A673 (cell line): ENCODE data around the gene STXBP5. TPM values are rescaled to one million over a fixed set of nuclear protein-coding genes. Genes with fewer than 3 reads are reported as not detected.

Experiments
- BruUV-seq: library from RNA; stranded (reverse); fragments of 400-500 nt; replicated peaks from 2 replicates; lab custom pipeline; 2021; lab: Mats Ljungman, UMichigan
- CTCF ChIA-PET: fragments of 300-600 bp; sonication (Branson Sonifier 250); formaldehyde crosslinking; loops from one replicate; lab custom pipeline; 2022; ENCODE audit warnings: antibody characterized with exemption; lab: Charles Lee
- POLR2A ChIA-PET: fragments of 300-600 bp; sonication (Branson Sonifier 250); formaldehyde crosslinking; loops from one replicate; lab custom pipeline; 2022; ENCODE audit warnings: antibody characterized with exemption; ENCODE audit not compliant: low non-redundant PET; lab: Charles Lee
- DNase-seq: peaks from one replicate; pipeline ENCODE4 v3.0.0-alpha.2; 2015; ENCODE audit warnings: low spot score
- H3K27ac ChIP-seq: fragments of 200-600 bp; sonication (generic); 2 replicates; pipeline ENCODE4 v1.5.1; 2016; ENCODE audit warnings: mixed run types, low read depth, mild to moderate bottlenecking, mixed read lengths, antibody characterized with exemption, low read length; ENCODE audit not compliant: poor library complexity, severe bottlenecking
- H3K27me3 ChIP-seq: fragments of 200-600 bp; sonication (generic); replicated peaks from 2 replicates; pipeline ENCODE4 v1.6.1; 2017; ENCODE audit warnings: mixed run types, low read depth, mild to moderate bottlenecking, mixed read lengths, antibody characterized with exemption, low read length; ENCODE audit not compliant: insufficient read depth, poor library complexity
- H3K36me3 ChIP-seq: fragments of 200-600 bp; sonication (generic); 2 replicates; pipeline ENCODE4 v1.6.1; 2016; ENCODE audit warnings: mixed run types, mild to moderate bottlenecking, mixed read lengths, antibody characterized with exemption, low read length; ENCODE audit not compliant: insufficient read depth, poor library complexity, severe bottlenecking
- H3K4me1 ChIP-seq: fragments of 200-600 bp; sonication (generic); 2 replicates; pipeline ENCODE4 v1.6.1; 2017; ENCODE audit warnings: mixed run types, mild to moderate bottlenecking, mixed read lengths, antibody characterized with exemption, low read length; ENCODE audit not compliant: insufficient read depth, poor library complexity, severe bottlenecking
- H3K4me3 ChIP-seq: fragments of 200-600 bp; sonication (generic); 2 replicates; pipeline ENCODE4 v1.5.1; 2016; ENCODE audit warnings: low read depth, mixed run types, mild to moderate bottlenecking, mixed read lengths, low read length; ENCODE audit not compliant: poor library complexity, severe bottlenecking
- H3K9me3 ChIP-seq: fragments of 200-600 bp; sonication (generic); 2 replicates; pipeline ENCODE4 v1.6.1; 2016; ENCODE audit warnings: mixed run types, low read depth, mild to moderate bottlenecking, mixed read lengths, antibody characterized with exemption, low read length; ENCODE audit not compliant: poor library complexity, severe bottlenecking
- CTCF ChIP-seq: fragments of 300-800, 200-600 bp; sonication (generic); conservative IDR thresholded peaks from 2 replicates; pipeline ENCODE4 v1.5.1; 2017; ENCODE audit warnings: low read depth, mild to moderate bottlenecking, antibody characterized with exemption, low read length, moderate library complexity, mixed read lengths
- EZH2 ChIP-seq: fragments of 200-600 bp; sonication (generic); IDR thresholded peaks from 2 replicates; pipeline ENCODE4 v1.6.1; 2017; ENCODE audit warnings: borderline replicate concordance, low read depth, mild to moderate bottlenecking, mixed read lengths, antibody characterized with exemption, low read length; ENCODE audit not compliant: poor library complexity, severe bottlenecking
- intact Hi-C: fragments of 100-400 bp; cut with micrococcal nuclease; formaldehyde crosslinking; loops from one replicate; pipeline ENCODE4 v1.10.0; 2022; ENCODE audit not compliant: unreplicated experiment
- total RNA-seq: library from RNA; stranded (reverse); gene quantifications from 2 replicates; pipeline ENCODE4 v1.2.3, GENCODE V29; 2021

STXBP5 gene
- total RNA-seq, 1 experiment from 2014 or later = 14.5 TPM

DNA sequence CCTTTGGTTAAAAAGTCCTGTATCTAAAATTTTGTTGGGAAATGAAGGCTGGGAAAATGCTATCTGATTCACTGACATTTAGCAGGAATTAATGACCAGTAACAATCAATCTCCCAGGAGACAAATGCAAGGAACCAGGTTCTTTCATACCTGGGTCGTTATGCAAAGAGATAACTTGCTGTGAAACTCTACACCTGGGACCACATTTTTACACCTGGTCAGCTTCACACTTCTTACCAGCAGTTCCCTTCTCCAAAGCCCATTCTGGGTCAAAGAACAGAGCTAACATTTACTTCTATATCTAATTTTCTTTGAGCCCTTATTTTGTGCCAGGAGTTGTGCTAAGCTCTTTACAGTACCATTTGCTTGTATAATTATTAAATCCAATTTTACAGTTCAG lies 27.4 kb upstream of the STXBP5 start:
- DNase-seq = no peak
- POLR2A ChIA-PET = no interaction called here
- Histone ChIP-seq H3K27ac (no peak overlapping the region), H3K9me3 (no peaks in the 10 kb centered on the region), H3K4me1 (no peaks in the 10 kb centered on the region), H3K4me3 (no peak overlapping the region), H3K36me3 (no peaks in the 10 kb centered on the region), H3K27me3 (no peaks in the 10 kb centered on the region)
- BruUV-seq = no TSS peak
- intact Hi-C loops = no loop called here
- TF ChIP-seq CTCF (no peak), EZH2 (no peak)
- CTCF ChIA-PET = no interaction called here

GRCh38 chr6:147177286-147177685 lies 26.9 kb upstream of the STXBP5 start:
- Histone ChIP-seq H3K27ac (no peak overlapping the region), H3K36me3 (no peaks in the 10 kb centered on the region), H3K9me3 (no peaks in the 10 kb centered on the region), H3K27me3 (no peaks in the 10 kb centered on the region), H3K4me1 (no peaks in the 10 kb centered on the region), H3K4me3 (no peak overlapping the region)
- BruUV-seq = no TSS peak
- ChIA-PET POLR2A (no interaction called here), CTCF (no interaction called here)
- TF ChIP-seq EZH2 = no peak
- no peak for TF ChIP-seq CTCF
- intact Hi-C loops = no loop called here
- DNase-seq = no peak

GRCh38 chr6:147178355-147178754 lies 25.9 kb upstream of the STXBP5 start:
- CTCF ChIA-PET = no interaction called here
- Histone ChIP-seq H3K4me3 (no peak overlapping the region), H3K27me3 (no peaks in the 10 kb centered on the region), H3K9me3 (no peaks in the 10 kb centered on the region), H3K4me1 (no peaks in the 10 kb centered on the region), H3K27ac (no peak overlapping the region), H3K36me3 (no peaks in the 10 kb centered on the region)
- TF ChIP-seq CTCF (no peak), EZH2 (no peak)
- POLR2A ChIA-PET = no interaction called here
- intact Hi-C loops = no loop called here
- no TSS peak for BruUV-seq
- DNase-seq = no peak
